AG09309 (cell line): ENCODE data around the gene PFN1.

ENCODE experiments used
- DNase-seq: peaks from one replicate; pipeline ENCODE4 v3.0.0-alpha.2; 2010; ENCODE audit warnings: low read depth
- H3K4me3 ChIP-seq: 2 replicates; pipeline ENCODE4 v1.5.1; 2011; ENCODE audit warnings: mild to moderate bottlenecking, low read depth, low read length, moderate library complexity; ENCODE audit not compliant: control insufficient read depth
- TF ChIP-seq, protein P1 (sequence below): IDR thresholded peaks from 2 replicates; pipeline ENCODE4 v1.5.1; 2011; ENCODE audit warnings: mild to moderate bottlenecking, low read depth, low read length, inconsistent platforms; ENCODE audit not compliant: insufficient read depth, control insufficient read depth; ENCODE audit errors: missing control alignments

PFN1 gene

DNA sequence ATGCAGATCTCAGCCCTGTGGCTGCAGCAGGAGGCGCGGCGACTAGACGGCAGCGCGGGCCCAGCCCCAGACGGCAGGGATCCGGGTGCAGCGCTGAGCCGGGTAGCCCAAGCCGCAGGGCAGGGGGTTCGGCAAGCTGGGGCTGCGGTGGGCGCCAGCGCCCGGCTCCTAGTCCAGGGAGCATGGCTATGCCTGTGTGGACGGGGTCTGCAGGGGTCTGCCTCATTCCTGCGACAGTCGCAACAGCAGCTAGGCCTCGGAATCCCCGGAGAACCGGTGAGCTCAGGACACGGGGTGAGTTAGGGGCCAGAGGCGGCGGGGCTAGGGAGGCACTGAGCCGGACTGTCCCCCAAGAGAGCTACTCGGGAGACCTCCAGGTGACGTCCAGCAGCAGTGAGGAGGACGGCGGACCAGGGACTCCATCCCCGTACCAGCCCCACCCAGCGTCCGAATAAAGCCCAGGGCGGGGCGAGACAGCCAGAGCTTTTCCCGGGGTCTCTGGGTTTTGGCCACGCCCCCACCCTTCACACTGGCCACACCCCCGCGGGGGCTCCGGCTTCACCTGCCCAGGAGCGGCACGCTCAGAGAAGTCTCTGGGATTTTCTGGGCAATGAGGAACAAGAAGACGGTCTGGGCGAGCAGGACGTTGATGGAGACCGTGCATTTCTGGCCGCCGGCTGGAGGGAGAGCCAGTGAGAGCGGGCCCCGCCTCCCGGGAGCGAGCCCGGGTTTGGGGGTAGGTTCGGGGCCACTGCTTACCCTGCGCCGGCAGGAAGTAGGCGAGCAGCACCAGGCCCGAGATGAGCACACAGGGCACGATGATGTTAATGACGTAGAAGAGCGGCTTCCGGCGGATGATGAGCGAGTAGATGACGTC is 47.9 kb downstream of the PFN1 start:
- TF ChIP-seq, protein P1, sequence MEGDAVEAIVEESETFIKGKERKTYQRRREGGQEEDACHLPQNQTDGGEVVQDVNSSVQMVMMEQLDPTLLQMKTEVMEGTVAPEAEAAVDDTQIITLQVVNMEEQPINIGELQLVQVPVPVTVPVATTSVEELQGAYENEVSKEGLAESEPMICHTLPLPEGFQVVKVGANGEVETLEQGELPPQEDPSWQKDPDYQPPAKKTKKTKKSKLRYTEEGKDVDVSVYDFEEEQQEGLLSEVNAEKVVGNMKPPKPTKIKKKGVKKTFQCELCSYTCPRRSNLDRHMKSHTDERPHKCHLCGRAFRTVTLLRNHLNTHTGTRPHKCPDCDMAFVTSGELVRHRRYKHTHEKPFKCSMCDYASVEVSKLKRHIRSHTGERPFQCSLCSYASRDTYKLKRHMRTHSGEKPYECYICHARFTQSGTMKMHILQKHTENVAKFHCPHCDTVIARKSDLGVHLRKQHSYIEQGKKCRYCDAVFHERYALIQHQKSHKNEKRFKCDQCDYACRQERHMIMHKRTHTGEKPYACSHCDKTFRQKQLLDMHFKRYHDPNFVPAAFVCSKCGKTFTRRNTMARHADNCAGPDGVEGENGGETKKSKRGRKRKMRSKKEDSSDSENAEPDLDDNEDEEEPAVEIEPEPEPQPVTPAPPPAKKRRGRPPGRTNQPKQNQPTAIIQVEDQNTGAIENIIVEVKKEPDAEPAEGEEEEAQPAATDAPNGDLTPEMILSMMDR = no peak
- no peak for DNase-seq
- H3K4me3 ChIP-seq = peak overlapping the region; percentile 51

DNA sequence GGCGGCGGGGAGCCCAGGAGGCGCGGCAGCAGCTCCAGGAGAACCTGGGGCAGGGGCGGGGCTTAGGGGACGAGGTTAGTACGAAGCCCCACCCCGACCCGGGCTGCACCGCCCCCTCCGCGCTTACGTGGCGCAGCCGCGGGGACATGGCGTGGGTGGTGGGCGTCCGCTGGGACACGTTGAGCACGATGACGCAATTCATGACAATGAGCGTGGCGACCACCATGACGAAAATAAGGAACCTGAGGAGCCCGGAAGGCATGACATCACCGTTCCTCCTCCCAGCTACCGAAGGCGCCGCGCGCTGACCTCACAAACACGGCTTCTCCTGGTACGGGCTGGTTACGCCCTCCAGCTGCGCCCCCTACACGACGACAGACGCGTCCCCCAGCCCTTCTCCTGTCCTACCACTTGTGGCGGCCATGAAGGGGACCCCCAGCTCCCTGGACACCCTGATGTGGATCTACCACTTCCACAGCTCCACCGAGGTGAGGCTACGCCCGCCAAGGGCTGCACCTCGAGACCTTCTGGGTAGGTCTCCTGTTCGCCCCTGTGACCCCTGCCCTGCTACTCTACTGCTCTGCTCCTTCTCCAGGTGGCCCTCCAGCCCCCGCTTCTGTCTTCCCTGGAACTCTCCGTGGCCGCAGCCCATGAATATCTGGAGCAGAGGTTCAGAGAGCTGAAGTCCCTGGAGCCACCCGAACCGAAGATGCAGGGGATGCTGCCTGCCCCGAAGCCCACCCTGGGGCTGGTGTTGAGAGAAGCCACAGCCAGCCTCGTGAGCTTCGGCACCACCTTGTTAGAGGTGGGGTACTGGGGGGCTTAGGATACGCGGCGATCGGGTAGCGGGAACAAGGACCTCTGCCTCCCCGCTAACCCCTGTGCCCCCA is 48.7 kb downstream of the PFN1 start, which contains the start of gene C17orf107:
Gene C17orf107, plus strand, starts transcription at position 196 of the 890 bp plus-strand sequence. Its CDS starts 227 bp downstream, at position 423.
- DNase-seq = no peak
- peak within 1 kb of the TSS; percentile 51 for H3K4me3 ChIP-seq
- TF ChIP-seq, protein P1 = no peak

DNA sequence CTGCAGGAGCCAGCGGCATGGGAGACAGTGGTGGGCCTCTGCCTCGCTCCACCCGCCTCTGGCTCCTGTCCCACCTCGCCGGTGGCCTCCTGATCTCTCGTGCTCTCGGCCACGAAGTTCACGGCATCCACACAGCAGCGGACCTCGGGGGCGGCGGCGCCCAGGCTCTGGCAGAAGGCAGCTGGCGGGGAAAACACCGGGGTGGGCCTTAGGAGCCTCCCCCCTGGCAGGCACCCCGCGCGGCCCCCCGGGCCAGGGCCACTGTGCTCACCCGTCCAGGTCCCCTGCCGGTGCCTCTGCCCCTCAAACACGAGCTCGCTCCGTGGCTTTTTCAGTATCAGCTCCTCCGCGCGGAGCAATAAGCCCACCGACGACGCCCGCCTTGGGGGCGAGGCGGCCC is 49.4 kb downstream of the PFN1 start:
- no peak for DNase-seq
- TF ChIP-seq, protein P1 = no peak
- H3K4me3 ChIP-seq = peak overlapping the region; percentile 51

DNA sequence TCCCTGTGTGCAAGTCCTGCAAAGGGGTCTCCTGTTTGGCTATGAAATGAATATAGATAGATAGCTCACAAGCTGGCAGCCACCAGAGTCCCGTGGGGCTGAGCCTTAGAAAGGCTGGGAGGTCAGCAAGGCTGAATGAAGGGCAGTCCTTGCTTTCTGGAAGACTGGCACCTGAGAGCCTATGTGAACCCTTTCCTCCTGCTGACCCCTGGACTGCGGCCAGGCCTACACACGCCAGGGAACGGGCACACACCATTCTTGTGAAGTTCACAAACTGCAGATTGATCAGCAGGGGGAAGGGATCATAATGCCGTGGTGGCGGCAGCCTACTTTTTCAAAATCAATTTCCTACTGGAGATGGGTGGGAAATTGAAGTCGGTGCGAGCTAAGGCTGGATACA is 50.0 kb downstream of the PFN1 start:
- DNase-seq = no peak
- H3K4me3 ChIP-seq = no peak overlapping the region
- TF ChIP-seq, protein P1 = no peak

DNA sequence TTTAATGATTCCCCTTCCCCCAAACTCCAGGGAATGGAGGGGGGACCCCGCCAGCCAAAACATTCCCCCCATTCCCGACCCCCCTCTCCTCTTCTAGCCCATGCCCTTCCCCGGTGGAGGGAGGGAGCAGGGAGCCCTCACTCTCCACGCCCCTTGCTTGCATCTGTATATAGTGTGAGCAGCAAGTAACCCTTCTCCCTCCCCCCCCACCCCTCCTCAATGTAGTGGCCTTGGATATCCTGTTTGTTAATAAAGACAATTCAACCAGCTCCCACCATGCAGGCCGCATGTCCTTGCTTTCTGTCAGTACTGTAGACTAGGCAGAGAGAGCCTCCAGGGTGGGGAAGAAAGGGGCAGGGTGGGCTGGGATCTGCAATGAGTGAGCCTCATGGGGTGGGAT is 50.5 kb downstream of the PFN1 start:
- no peak for DNase-seq
- H3K4me3 ChIP-seq = no peak overlapping the region
- TF ChIP-seq, protein P1 = no peak

DNA sequence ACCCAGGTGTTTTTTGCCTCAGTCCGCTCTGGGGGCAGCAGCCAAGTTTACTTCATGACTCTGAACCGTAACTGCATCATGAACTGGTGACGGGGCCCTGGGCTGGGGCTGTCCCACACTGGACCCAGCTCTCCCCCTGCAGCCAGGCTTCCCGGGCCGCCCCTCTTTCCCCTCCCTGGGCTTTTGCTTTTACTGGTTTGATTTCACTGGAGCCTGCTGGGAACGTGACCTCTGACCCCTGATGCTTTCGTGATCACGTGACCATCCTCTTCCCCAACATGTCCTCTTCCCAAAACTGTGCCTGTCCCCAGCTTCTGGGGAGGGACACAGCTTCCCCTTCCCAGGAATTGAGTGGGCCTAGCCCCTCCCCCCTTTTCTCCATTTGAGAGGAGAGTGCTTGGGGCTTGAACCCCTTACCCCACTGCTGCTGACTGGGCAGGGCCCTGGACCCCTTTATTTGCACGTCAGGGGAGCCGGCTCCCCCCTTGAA is 51.1 kb downstream of the PFN1 start:
- H3K4me3 ChIP-seq = no peak overlapping the region
- DNase-seq = no peak
- TF ChIP-seq, protein P1 = no peak
